ENCODE results near the gene C4A.

The C4A gene

GRCh38 chr6:32050562-32050961 is 68.7 kb downstream of the C4A start:
- DNase-seq (ENCODE audit: low spot score), result no peak
